Neural crest cell (in vitro differentiated cells): Measurements from ENCODE around the gene ERI2. TPM values are rescaled to one million over a fixed set of nuclear protein-coding genes. Genes with fewer than 3 reads are reported as not detected.
"Not testable (repeated sequence)": the region's sequence is repeated elsewhere in the genome, so short reads cannot be mapped to it uniquely, and the experiment has no call there.

Source experiments
- DNase-seq: peaks from one replicate; pipeline ENCODE4 v3.0.0; 2021; ENCODE audit warnings: low read depth, mixed read lengths, low spot score
- H3K27ac Mint-ChIP-seq: one replicate; pipeline ENCODE4 v1.8.0; 2021; ENCODE audit warnings: mild to moderate bottlenecking, mixed read lengths; ENCODE audit not compliant: unreplicated experiment
- H3K27me3 Mint-ChIP-seq: 2 replicates; pipeline ENCODE4 v1.8.0; 2021; ENCODE audit warnings: low read depth, mild to moderate bottlenecking, mixed read lengths
- H3K36me3 Mint-ChIP-seq: 2 replicates; pipeline ENCODE4 v1.8.0; 2021; ENCODE audit warnings: low read depth, mild to moderate bottlenecking, mixed read lengths
- H3K4me1 Mint-ChIP-seq: 2 replicates; pipeline ENCODE4 v1.8.0; 2021; ENCODE audit warnings: mixed read lengths
- H3K4me3 Mint-ChIP-seq: one replicate; pipeline ENCODE4 v1.8.0; 2021; ENCODE audit warnings: mild to moderate bottlenecking, mixed read lengths
- H3K9me3 Mint-ChIP-seq: 2 replicates; pipeline ENCODE4 v1.8.0; 2021; ENCODE audit warnings: mixed read lengths
- total RNA-seq: library from RNA; stranded (reverse); gene quantifications from 2 replicates; pipeline ENCODE4 v1.2.1, GENCODE V29; 2021
- TF ChIP-seq, protein P1 (sequence below): fragments of 200-600 bp; sonication (generic); conservative IDR thresholded peaks from 2 replicates; pipeline ENCODE4 v1.5.0; 2021; ENCODE audit warnings: antibody characterized with exemption, mild to moderate bottlenecking

The ERI2 gene
- total RNA-seq, 1 donor from 2014 or later = 40.4 TPM

DNA sequence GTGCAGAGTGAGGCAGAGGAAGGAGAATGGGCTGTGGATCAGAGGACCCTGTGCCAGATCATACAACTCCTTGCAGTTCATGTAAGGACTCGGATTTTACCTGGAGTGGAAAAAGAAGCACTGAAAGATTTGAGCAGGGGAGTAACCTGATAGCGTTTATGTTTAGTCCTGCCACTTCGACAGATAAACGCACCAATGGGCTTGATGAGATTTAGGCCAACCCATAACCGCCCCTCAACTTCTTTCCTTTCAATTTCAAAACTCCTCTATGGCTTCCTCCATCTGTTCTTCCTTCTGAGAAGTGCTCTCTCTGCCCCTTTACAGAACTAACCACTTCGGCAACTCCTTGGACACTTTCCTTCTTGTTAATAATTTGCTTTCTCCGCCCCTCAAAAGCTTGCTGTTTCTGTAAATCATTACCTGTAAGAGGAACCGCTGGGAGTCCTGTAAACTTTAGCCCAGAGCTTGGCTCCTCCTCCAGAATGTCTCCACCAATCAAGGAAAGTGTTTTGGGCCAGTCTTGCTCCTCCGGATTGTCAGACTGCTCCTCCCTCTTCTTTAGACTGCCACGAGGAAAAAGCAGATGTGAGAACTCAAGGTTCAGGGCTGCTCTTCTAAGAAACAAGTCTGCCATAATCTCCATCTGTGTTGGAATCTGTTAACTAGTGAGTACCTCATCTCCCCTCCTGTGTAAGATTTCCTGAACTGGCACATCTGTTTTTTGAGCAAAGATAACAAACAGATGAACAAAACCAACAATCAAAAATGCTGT lies 42.6 kb downstream of the ERI2 start, which contains the start of gene ACSM3:
ACSM3 (plus strand) TSS at position 554 of the 772 bp plus-strand sequence. CDS start 6,021 bp downstream, outside the sequence.
- Mint-ChIP-seq H3K4me1 (peaks cover 6% of the 10 kb centered on the region), H3K4me3 (peak within 1 kb of the TSS; percentile 68), H3K27ac (peak within 1 kb of the TSS; percentile 8), H3K36me3 (no peaks in the 10 kb centered on the region), H3K9me3 (peaks cover 5% of the 10 kb centered on the region), H3K27me3 (peaks cover 14% of the 10 kb centered on the region)
- TF ChIP-seq, protein P1, sequence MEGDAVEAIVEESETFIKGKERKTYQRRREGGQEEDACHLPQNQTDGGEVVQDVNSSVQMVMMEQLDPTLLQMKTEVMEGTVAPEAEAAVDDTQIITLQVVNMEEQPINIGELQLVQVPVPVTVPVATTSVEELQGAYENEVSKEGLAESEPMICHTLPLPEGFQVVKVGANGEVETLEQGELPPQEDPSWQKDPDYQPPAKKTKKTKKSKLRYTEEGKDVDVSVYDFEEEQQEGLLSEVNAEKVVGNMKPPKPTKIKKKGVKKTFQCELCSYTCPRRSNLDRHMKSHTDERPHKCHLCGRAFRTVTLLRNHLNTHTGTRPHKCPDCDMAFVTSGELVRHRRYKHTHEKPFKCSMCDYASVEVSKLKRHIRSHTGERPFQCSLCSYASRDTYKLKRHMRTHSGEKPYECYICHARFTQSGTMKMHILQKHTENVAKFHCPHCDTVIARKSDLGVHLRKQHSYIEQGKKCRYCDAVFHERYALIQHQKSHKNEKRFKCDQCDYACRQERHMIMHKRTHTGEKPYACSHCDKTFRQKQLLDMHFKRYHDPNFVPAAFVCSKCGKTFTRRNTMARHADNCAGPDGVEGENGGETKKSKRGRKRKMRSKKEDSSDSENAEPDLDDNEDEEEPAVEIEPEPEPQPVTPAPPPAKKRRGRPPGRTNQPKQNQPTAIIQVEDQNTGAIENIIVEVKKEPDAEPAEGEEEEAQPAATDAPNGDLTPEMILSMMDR = no peak
- DNase-seq = no peak

DNA sequence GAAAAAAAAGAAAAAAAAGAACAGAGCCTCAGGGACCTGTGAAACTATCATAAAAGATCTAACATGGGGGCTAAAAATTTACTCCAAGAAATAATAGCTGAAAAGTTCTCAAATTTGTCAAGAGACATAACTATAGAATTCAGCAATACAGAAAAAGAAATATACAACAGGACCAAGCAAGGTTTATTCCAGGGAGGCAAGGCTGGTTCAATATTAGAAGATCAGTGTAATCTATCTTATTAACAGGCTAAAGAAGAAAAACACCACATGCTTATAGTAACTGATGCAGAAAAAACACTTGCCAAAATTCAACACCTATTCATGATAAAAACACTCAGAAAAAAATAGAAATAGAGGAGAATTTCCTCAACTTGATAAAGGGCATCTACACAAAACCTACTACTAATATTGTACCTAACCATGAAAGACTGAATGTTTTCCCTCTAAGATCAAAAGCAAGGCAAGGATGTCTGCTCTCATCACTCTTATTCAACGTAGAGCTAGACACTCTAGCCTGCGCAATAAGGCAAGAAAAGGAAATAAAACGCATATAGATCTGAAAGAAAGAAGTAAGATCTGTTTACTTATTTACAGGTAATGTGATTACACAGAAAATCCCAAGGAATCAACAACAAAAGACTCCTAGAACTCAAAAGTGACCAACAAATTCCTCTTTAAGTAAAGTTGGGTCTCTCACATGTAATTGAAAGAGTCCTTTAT lies 43.7 kb downstream of the ERI2 start:
- H3K4me3 Mint-ChIP-seq = no peak overlapping the region
- no peaks in the 10 kb centered on the region for H3K36me3 Mint-ChIP-seq
- no peak for DNase-seq
- H3K27ac Mint-ChIP-seq = no peak overlapping the region
- H3K9me3 Mint-ChIP-seq = peaks cover 5% of the 10 kb centered on the region
- peaks cover 17% of the 10 kb centered on the region for H3K27me3 Mint-ChIP-seq
- TF ChIP-seq, protein P1 = no peak
- peaks cover 6% of the 10 kb centered on the region for H3K4me1 Mint-ChIP-seq

DNA sequence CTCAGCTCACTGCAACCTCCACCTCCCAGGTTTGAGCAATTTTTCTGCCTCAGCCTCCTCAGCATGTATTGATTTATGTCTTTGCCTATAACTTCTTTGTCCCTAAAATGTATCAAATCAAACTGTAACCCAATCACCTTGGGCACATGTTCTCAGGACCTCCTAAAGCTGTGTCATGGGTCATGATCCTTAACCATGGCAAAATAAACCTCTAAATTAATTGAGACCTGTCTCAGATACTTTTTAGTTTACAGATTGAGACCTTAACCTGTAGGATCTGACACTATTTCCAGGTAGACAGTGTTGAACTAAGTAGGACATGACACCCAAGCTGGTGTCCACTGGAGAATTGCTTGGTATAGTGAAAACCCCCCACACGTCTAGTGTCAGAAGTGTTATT lies 45.1 kb downstream of the ERI2 start:
- no peak overlapping the region for H3K4me3 Mint-ChIP-seq
- DNase-seq = no peak
- no peak overlapping the region for H3K27ac Mint-ChIP-seq
- H3K4me1 Mint-ChIP-seq = peaks cover 6% of the 10 kb centered on the region
- H3K27me3 Mint-ChIP-seq = peaks cover 17% of the 10 kb centered on the region
- no peaks in the 10 kb centered on the region for H3K36me3 Mint-ChIP-seq
- H3K9me3 Mint-ChIP-seq = peaks cover 5% of the 10 kb centered on the region
- TF ChIP-seq, protein P1 = no peak

DNA sequence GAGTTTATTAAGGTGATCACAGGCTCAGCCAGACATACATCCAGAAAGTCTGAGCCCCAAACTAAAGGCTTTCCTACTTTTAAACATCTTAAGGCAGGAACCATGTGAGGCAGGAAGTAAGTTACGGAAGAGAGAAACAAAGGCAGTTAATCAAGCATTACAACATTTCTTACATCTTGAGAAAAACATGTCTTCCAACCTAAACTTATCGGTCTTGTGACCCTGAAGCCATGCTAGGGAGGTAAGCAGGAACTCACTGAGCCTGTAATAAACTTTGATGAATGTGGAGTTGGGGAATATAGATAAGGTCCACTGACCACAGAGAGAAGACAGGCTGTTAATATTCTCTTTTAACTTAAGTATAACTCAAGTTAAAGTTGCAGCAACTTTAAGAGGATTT lies 45.9 kb downstream of the ERI2 start:
- TF ChIP-seq, protein P1 = no peak
- Mint-ChIP-seq H3K4me3 (no peak overlapping the region), H3K9me3 (peaks cover 5% of the 10 kb centered on the region), H3K27ac (no peak overlapping the region), H3K4me1 (peaks cover 6% of the 10 kb centered on the region), H3K36me3 (no peaks in the 10 kb centered on the region), H3K27me3 (peaks cover 17% of the 10 kb centered on the region)
- no peak for DNase-seq

DNA sequence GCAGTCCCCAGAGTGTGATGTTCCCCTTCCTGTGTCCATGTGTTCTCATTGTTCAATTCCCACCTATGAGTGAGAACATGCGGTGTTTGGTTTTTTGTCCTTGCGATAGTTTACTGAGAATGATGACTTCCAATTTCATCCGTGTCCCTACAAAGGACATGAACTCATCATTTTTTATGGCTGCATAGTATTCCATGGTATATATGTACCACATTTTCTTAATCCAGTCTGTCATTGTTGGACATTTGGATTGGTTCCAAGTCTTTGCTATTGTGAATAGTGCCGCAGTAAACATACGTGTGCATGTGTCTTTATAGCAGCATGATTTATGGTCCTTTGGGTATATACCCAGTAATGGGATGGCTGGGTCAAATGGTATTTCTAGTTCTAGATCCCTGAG lies 50.5 kb downstream of the ERI2 start:
- H3K4me1 Mint-ChIP-seq = not testable (repeated sequence)

DNA sequence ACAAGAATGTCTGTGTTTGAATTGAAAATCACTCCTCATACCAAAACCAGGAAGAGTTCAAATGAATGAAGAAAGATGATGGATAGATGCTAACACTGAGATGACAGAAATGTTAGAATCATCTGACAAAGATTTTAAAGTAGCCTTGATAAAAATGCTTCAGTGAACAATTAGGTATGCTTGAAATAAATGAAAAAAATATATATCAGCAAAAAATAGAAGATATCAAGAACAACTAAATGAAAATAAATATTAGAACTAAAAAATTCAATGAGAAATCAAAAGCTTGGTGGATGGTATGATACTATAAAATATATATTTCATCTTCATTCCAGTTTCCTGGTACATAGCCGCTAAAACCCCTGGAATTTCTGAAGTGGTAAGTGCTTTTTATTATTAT lies 51.0 kb downstream of the ERI2 start:
- Mint-ChIP-seq H3K27ac (no peak overlapping the region), H3K4me1 (no peaks in the 10 kb centered on the region), H3K9me3 (no peaks in the 10 kb centered on the region), H3K4me3 (no peak overlapping the region), H3K36me3 (no peaks in the 10 kb centered on the region), H3K27me3 (peaks cover 40% of the 10 kb centered on the region)
- no peak for DNase-seq
- TF ChIP-seq, protein P1 = no peak

More for the DNA sequence above, 50.5 kb downstream of the ERI2 start:
- H3K4me3 Mint-ChIP-seq, H3K36me3 Mint-ChIP-seq, H3K27ac Mint-ChIP-seq, DNase-seq, H3K9me3 Mint-ChIP-seq: not testable (repeated sequence)
- peaks cover 37% of the 10 kb centered on the region for H3K27me3 Mint-ChIP-seq
